ENCODE results near the gene CHMP5. TPM values are rescaled to one million over a fixed set of nuclear protein-coding genes. Genes with fewer than 3 reads are reported as not detected.

The CHMP5 gene
- total RNA-seq, 1 donor from 2014 or later = 108 TPM

- no peak for TF ChIP-seq EZH2 (IDR thresholded peaks at IDR 0.05; ENCODE audit: insufficient read depth, low read length)
- no peak for TF ChIP-seq CTCF (IDR thresholded peaks at IDR 0.05; ENCODE audit: insufficient read depth, low read depth, low read length)
- Histone ChIP-seq H3K4me2 (ENCODE audit: low read length) (no peak overlapping the region), H3K9ac (ENCODE audit: low read length) (no peak overlapping the region), H4K20me1 (ENCODE audit: insufficient read depth, low read length) (no peaks in the 10 kb centered on the region), H3K9me3 (ENCODE audit: insufficient read depth, low read depth, low read length) (no peaks in the 10 kb centered on the region), H3K27ac (ENCODE audit: low read depth, low read length) (no peak overlapping the region), H3K36me3 (ENCODE audit: insufficient read depth, low read length) (no peaks in the 10 kb centered on the region), H3K4me3 (ENCODE audit: insufficient read depth, low read depth, low read length) (no peak overlapping the region), H3K79me2 (ENCODE audit: insufficient read depth, low read length) (no peaks in the 10 kb centered on the region), H2AFZ (ENCODE audit: low read depth, low read length) (no peak overlapping the region), H3K27me3 (ENCODE audit: insufficient read depth, low read length) (no peaks in the 10 kb centered on the region), H3K4me1 (ENCODE audit: insufficient read depth, low read length) (no peaks in the 10 kb centered on the region)
- DNase-seq (ENCODE audit: low read depth) (no peak), FAIRE-seq (no peak)
- Mint-ChIP-seq H3K4me3 (ENCODE audit: unreplicated experiment) (no peak overlapping the region), H3K36me3 (ENCODE audit: low read depth, unreplicated experiment) (peaks cover 14% of the 10 kb centered on the region), H3K4me1 (ENCODE audit: low read depth, unreplicated experiment) (peaks cover 10% of the 10 kb centered on the region), H3K27ac (ENCODE audit: unreplicated experiment) (no peak overlapping the region), H3K27me3 (ENCODE audit: low read depth, unreplicated experiment) (peaks cover 13% of the 10 kb centered on the region), H3K9me3 (ENCODE audit: unreplicated experiment) (no peaks in the 10 kb centered on the region)
These were observed 18.5 kb upstream of the CHMP5 start for GRCh38 chr9:33246269-33246860.

- peaks cover 10% of the 10 kb centered on the region for H3K4me1 Mint-ChIP-seq (ENCODE audit: low read depth, unreplicated experiment)
- TF ChIP-seq EZH2 (IDR thresholded peaks at IDR 0.05; ENCODE audit: insufficient read depth, low read length) (no peak), CTCF (IDR thresholded peaks at IDR 0.05; ENCODE audit: insufficient read depth, low read depth, low read length) (no peak)
- no peaks in the 10 kb centered on the region for H3K79me2 ChIP-seq (ENCODE audit: insufficient read depth, low read length)
- peaks cover 14% of the 10 kb centered on the region for H3K36me3 Mint-ChIP-seq (ENCODE audit: low read depth, unreplicated experiment)
- H3K27me3 ChIP-seq (ENCODE audit: insufficient read depth, low read length) = no peaks in the 10 kb centered on the region
- no peaks in the 10 kb centered on the region for H3K4me1 ChIP-seq (ENCODE audit: insufficient read depth, low read length)
- no peak for DNase-seq (ENCODE audit: low read depth)
- H3K9ac ChIP-seq (ENCODE audit: low read length) = no peak overlapping the region
- H3K9me3 Mint-ChIP-seq (ENCODE audit: unreplicated experiment) = peaks cover 2% of the 10 kb centered on the region
- no peak for FAIRE-seq
- H3K27ac Mint-ChIP-seq (ENCODE audit: unreplicated experiment) = no peak overlapping the region
- no peak overlapping the region for H3K27ac ChIP-seq (ENCODE audit: low read depth, low read length)
- H3K27me3 Mint-ChIP-seq (ENCODE audit: low read depth, unreplicated experiment) = peaks cover 8% of the 10 kb centered on the region
- H3K4me2 ChIP-seq (ENCODE audit: low read length) = no peak overlapping the region
- H3K4me3 ChIP-seq (ENCODE audit: insufficient read depth, low read depth, low read length) = no peak overlapping the region
- no peaks in the 10 kb centered on the region for H3K9me3 ChIP-seq (ENCODE audit: insufficient read depth, low read depth, low read length)
- H2AFZ ChIP-seq (ENCODE audit: low read depth, low read length) = no peak overlapping the region
- no peak overlapping the region for H3K4me3 Mint-ChIP-seq (ENCODE audit: unreplicated experiment)
- peaks cover 10% of the 10 kb centered on the region for H3K36me3 ChIP-seq (ENCODE audit: insufficient read depth, low read length)
- H4K20me1 ChIP-seq (ENCODE audit: insufficient read depth, low read length) = no peaks in the 10 kb centered on the region
These were observed 16.2 kb upstream of the CHMP5 start for GRCh38 chr9:33248606-33249005.

GRCh38 chr9:33249087-33249658 is 15.7 kb upstream of the CHMP5 start:
- H2AFZ ChIP-seq (ENCODE audit: low read depth, low read length) = no peak overlapping the region
- H3K4me3 ChIP-seq (ENCODE audit: insufficient read depth, low read depth, low read length) = no peak overlapping the region
- Mint-ChIP-seq H3K9me3 (ENCODE audit: unreplicated experiment) (peaks cover 2% of the 10 kb centered on the region), H3K4me3 (ENCODE audit: unreplicated experiment) (no peak overlapping the region), H3K4me1 (ENCODE audit: low read depth, unreplicated experiment) (peaks cover 10% of the 10 kb centered on the region), H3K27me3 (ENCODE audit: low read depth, unreplicated experiment) (peaks cover 5% of the 10 kb centered on the region), H3K27ac (ENCODE audit: unreplicated experiment) (no peak overlapping the region), H3K36me3 (ENCODE audit: low read depth, unreplicated experiment) (peaks cover 14% of the 10 kb centered on the region)
- DNase-seq (ENCODE audit: low read depth) (no peak), FAIRE-seq (no peak)
- H3K4me2 ChIP-seq (ENCODE audit: low read length) = no peak overlapping the region
- no peaks in the 10 kb centered on the region for H3K79me2 ChIP-seq (ENCODE audit: insufficient read depth, low read length)
- no peaks in the 10 kb centered on the region for H3K4me1 ChIP-seq (ENCODE audit: insufficient read depth, low read length)
- H3K9me3 ChIP-seq (ENCODE audit: insufficient read depth, low read depth, low read length) = no peaks in the 10 kb centered on the region
- no peak overlapping the region for H3K9ac ChIP-seq (ENCODE audit: low read length)
- H3K27ac ChIP-seq (ENCODE audit: low read depth, low read length) = no peak overlapping the region
- TF ChIP-seq EZH2 (IDR thresholded peaks at IDR 0.05; ENCODE audit: insufficient read depth, low read length) = no peak
- TF ChIP-seq CTCF (IDR thresholded peaks at IDR 0.05; ENCODE audit: insufficient read depth, low read depth, low read length) = no peak
- no peaks in the 10 kb centered on the region for H4K20me1 ChIP-seq (ENCODE audit: insufficient read depth, low read length)
- H3K36me3 ChIP-seq (ENCODE audit: insufficient read depth, low read length) = peaks cover 12% of the 10 kb centered on the region
- H3K27me3 ChIP-seq (ENCODE audit: insufficient read depth, low read length) = no peaks in the 10 kb centered on the region

Data from astrocyte (in vitro differentiated cells and primary cell).